ENCODE measurements around the gene WDR19. TPM values are rescaled to one million over a fixed set of nuclear protein-coding genes. Genes with fewer than 3 reads are reported as not detected.
"Not testable (repeated sequence)": the region's sequence is repeated elsewhere in the genome, so short reads cannot be mapped to it uniquely, and the experiment has no call there.

WDR19 gene
- total RNA-seq, 1 experiment from 2014 or later: 16.0 TPM

DNA sequence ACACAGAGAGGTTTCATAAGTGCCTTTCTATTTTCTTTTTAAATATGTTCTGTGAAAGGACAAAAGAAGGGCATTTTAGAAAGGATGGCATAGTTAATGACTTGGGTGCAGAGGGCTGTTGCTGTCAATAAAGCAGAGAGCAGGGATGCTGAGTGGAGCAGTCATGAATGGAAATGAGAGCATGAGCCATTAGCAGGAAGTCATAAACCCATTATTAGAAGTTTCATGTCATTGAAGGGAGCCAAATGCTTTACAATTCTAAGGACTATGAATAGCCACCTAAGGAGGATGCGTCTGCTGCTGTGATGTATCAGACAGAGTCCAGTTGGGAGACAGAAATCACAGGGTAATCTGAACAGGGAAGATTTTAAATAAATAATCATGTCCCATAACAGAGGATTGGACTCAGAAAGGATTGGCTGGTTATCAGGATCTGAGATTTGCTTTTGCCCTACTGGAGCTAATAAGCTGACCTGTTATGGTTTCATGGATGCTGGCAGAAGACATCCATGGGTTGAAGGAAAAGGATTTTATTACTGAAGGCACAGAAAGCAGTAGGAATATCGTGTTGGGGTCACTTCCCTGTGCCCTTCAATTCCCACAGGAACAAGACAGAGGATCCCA, 47.5 kb upstream of the WDR19 start:
- ChIA-PET POLR2A (interaction anchor here (0.6 kb wide), 1 partner anchor 84 kb away, joined by 6 read pairs; no protein-coding TSS in a partner anchor), CTCF (interaction anchor here (1.0 to 1.6 kb wide), 2 partner anchors 232 to 375 kb away, joined by 3 to 12 read pairs; no protein-coding TSS in a partner anchor)
- Histone ChIP-seq H3K36me3 (ENCODE audit: control insufficient read depth, insufficient read depth, low read length) (no peaks in the 10 kb centered on the region), H3K27ac (ENCODE audit: low read length) (no peak overlapping the region), H3K27me3 (ENCODE audit: control insufficient read depth, insufficient read depth, low read length) (no peaks in the 10 kb centered on the region), H3K4me1 (ENCODE audit: control insufficient read depth, insufficient read depth, low read length) (no peaks in the 10 kb centered on the region), H3K9me3 (ENCODE audit: control insufficient read depth, insufficient read depth, low read depth, low read length) (no peaks in the 10 kb centered on the region), H3K4me3 (ENCODE audit: low read depth in 2 of 2, low read length in 2 of 2) (no peak overlapping the region)
- intact Hi-C loops (cut with micrococcal nuclease; ENCODE audit: unreplicated experiment): loop anchor here (5.0 kb wide), 1 partner anchor 232 kb away; no protein-coding TSS in a partner anchor
- in situ Hi-C loops (cut with HindIII; ENCODE audit: low pct_unique_long_range_greater_than_20kb, low sequenced_read_pairs): no loop called here
- TF ChIP-seq, protein P1, sequence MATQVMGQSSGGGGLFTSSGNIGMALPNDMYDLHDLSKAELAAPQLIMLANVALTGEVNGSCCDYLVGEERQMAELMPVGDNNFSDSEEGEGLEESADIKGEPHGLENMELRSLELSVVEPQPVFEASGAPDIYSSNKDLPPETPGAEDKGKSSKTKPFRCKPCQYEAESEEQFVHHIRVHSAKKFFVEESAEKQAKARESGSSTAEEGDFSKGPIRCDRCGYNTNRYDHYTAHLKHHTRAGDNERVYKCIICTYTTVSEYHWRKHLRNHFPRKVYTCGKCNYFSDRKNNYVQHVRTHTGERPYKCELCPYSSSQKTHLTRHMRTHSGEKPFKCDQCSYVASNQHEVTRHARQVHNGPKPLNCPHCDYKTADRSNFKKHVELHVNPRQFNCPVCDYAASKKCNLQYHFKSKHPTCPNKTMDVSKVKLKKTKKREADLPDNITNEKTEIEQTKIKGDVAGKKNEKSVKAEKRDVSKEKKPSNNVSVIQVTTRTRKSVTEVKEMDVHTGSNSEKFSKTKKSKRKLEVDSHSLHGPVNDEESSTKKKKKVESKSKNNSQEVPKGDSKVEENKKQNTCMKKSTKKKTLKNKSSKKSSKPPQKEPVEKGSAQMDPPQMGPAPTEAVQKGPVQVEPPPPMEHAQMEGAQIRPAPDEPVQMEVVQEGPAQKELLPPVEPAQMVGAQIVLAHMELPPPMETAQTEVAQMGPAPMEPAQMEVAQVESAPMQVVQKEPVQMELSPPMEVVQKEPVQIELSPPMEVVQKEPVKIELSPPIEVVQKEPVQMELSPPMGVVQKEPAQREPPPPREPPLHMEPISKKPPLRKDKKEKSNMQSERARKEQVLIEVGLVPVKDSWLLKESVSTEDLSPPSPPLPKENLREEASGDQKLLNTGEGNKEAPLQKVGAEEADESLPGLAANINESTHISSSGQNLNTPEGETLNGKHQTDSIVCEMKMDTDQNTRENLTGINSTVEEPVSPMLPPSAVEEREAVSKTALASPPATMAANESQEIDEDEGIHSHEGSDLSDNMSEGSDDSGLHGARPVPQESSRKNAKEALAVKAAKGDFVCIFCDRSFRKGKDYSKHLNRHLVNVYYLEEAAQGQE (IDR thresholded peaks at IDR 0.05; ENCODE audit: insufficient read depth in 1 of 2, low read depth in 2 of 2, low read length in 1 of 2): no peak
- BruUV-seq (replicated peaks): no TSS peak
- DNase-seq (ENCODE audit: low read depth, low spot score) (no peak), ATAC-seq (peak; percentile 49)

DNA sequence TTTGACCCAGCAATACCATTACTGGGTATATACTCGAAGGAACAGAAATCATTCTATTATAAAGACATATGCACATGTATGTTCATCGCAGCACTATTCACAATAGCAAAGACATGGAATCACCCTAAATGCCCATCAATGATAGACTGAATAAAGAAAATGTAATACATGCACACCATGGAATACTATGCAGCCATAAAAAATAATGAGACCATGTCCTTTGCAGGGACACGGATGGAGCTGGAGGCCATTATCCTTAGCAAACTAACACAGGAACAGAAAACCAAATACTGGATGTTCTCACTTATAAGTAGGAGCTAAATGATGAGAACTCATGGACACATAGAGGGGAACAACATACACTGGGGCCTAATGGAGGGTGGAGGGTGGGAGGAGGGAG, 44.1 kb upstream of the WDR19 start:
- H3K4me1 ChIP-seq (ENCODE audit: control insufficient read depth, insufficient read depth, low read length); POLR2A ChIA-PET; in situ Hi-C loops (cut with HindIII; ENCODE audit: low pct_unique_long_range_greater_than_20kb, low sequenced_read_pairs); CTCF ChIA-PET; H3K27ac ChIP-seq (ENCODE audit: low read length); DNase-seq (ENCODE audit: low read depth, low spot score); H3K9me3 ChIP-seq (ENCODE audit: control insufficient read depth, insufficient read depth, low read depth, low read length); intact Hi-C loops (cut with micrococcal nuclease; ENCODE audit: unreplicated experiment); ATAC-seq; H3K36me3 ChIP-seq (ENCODE audit: control insufficient read depth, insufficient read depth, low read length); H3K4me3 ChIP-seq (ENCODE audit: low read depth in 2 of 2, low read length in 2 of 2); H3K27me3 ChIP-seq (ENCODE audit: control insufficient read depth, insufficient read depth, low read length); BruUV-seq (replicated peaks): not testable (repeated sequence)

DNA sequence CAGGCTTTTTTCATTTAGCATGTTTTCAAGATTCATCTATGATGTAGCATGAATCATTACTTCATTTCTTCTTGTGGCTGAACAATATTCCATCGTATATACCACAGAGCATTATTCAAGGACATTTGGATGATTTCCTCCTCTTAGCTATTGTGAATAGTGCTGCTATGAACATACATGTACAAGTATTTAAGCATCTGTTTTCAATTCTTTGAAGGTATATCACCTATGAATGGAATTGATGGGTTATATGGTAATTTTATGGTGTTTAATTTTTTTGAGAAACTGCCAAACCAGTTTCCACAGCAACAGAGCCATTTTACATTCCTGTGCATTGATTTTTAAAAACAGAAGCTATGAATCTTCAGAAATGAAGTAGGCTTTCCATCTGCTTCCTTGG, 36.1 kb upstream of the WDR19 start:
- Histone ChIP-seq H3K4me1 (ENCODE audit: control insufficient read depth, insufficient read depth, low read length) (no peaks in the 10 kb centered on the region), H3K36me3 (ENCODE audit: control insufficient read depth, insufficient read depth, low read length) (no peaks in the 10 kb centered on the region), H3K27ac (ENCODE audit: low read length) (no peak overlapping the region), H3K9me3 (ENCODE audit: control insufficient read depth, insufficient read depth, low read depth, low read length) (no peaks in the 10 kb centered on the region), H3K4me3 (ENCODE audit: low read depth in 2 of 2, low read length in 2 of 2) (no peak overlapping the region), H3K27me3 (ENCODE audit: control insufficient read depth, insufficient read depth, low read length) (no peaks in the 10 kb centered on the region)
- DNase-seq (ENCODE audit: low read depth, low spot score): no peak
- ChIA-PET POLR2A (no interaction called here), CTCF (no interaction called here)
- intact Hi-C loops (cut with micrococcal nuclease; ENCODE audit: unreplicated experiment) (loop anchor here (10.0 kb wide), 1 partner anchor 391 kb away; no protein-coding TSS in a partner anchor), in situ Hi-C loops (cut with HindIII; ENCODE audit: low pct_unique_long_range_greater_than_20kb, low sequenced_read_pairs) (no loop called here)
- no TSS peak for BruUV-seq (replicated peaks)
- no peak for ATAC-seq
- TF ChIP-seq SIN3A (IDR thresholded peaks at IDR 0.05; ENCODE audit: borderline replicate concordance, insufficient read depth, low read depth, low read length) (no peak), TCF7L2 (IDR thresholded peaks at IDR 0.05; ENCODE audit: low read depth, low read length) (no peak), POLR2AphosphoS5 (IDR thresholded peaks at IDR 0.05; ENCODE audit: low read depth, low read length) (no peak)
- TF ChIP-seq, protein P2, sequence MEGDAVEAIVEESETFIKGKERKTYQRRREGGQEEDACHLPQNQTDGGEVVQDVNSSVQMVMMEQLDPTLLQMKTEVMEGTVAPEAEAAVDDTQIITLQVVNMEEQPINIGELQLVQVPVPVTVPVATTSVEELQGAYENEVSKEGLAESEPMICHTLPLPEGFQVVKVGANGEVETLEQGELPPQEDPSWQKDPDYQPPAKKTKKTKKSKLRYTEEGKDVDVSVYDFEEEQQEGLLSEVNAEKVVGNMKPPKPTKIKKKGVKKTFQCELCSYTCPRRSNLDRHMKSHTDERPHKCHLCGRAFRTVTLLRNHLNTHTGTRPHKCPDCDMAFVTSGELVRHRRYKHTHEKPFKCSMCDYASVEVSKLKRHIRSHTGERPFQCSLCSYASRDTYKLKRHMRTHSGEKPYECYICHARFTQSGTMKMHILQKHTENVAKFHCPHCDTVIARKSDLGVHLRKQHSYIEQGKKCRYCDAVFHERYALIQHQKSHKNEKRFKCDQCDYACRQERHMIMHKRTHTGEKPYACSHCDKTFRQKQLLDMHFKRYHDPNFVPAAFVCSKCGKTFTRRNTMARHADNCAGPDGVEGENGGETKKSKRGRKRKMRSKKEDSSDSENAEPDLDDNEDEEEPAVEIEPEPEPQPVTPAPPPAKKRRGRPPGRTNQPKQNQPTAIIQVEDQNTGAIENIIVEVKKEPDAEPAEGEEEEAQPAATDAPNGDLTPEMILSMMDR (IDR thresholded peaks at IDR 0.05): no peak
- TF ChIP-seq, protein P1 (IDR thresholded peaks at IDR 0.05; ENCODE audit: insufficient read depth in 1 of 2, low read depth in 2 of 2, low read length in 1 of 2): no peak
